Measurements from ENCODE around the gene SYNPR.

SYNPR gene

DNA sequence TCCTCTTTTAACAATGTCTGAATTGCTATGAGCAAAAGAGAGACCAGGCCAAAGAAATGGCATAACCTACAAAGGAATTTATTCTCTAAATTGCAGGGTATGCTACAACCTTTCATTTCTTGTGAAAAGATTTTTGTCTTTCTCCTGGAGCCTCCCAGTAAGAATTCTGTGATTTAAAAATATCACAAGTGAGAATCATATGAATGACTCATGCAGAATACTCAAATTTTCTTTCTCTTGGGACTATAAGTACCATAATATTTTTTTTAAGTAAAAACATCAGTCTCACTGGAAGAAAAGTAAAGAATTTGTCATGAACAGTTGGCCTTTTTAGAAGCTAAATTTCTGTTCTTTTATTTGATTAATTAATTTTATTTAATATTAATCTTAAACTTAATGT is 26.3 kb downstream of the SYNPR start:
- no peak for DNase-seq (ENCODE audit: low read depth, low spot score)

DNA sequence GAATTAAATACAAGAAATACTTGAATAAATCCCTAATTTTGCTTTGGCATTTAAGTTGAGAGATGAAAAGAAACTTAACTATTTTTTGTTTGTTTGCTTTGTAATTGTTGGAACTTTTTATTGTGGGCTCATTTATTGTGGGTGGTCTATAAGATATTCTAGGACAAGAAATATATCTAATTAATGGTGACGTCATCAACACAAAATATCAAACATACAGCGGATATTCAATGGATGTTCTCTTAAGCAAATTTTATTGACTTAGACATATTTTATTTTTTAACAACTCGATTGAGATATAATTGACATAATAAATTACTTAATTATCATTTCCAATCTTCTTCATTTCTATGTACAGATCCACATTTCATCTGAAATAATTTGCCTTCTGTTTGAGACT is 30.0 kb downstream of the SYNPR start:
- no peak for DNase-seq (ENCODE audit: low read depth, low spot score)

DNA sequence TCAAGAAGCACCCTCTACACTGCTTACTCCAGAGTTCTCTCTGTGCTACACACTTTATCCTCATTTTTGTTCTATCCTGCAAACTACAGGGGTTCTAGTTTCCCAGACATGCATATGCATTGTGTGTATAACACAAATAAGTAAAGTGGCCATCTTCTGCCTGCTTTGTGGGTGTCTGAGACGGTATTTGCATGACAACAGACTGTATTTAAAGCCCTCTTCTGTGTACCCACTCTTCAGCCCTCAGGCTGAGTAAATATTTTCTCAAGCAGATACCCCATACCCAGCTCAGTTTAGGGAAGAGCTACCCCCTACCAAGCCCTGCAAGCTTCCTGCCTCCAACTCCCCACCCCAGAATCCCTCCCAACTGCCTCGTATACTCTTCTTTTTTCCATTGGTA is 31.7 kb downstream of the SYNPR start:
- DNase-seq (ENCODE audit: low read depth, low spot score) = no peak

DNA sequence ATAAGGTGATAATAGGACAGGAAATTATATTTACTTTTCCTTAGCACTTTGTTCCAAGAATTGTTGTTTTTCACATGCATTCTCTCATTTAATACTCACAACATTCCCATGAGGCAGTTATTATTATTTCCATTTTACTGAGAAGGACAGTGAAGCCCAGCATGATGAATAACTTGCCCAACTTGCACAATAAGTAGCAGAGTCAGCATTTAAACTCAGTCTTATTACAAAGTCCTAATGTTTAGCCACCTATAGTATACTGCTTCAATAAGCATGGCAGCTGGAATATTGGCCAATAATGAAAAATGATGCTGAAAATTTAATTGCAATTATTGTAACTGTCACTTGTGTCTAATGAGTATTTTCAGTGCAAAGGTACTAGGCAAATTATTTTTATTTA is 45.7 kb downstream of the SYNPR start:
- DNase-seq (ENCODE audit: low read depth, low spot score) = no peak

DNA sequence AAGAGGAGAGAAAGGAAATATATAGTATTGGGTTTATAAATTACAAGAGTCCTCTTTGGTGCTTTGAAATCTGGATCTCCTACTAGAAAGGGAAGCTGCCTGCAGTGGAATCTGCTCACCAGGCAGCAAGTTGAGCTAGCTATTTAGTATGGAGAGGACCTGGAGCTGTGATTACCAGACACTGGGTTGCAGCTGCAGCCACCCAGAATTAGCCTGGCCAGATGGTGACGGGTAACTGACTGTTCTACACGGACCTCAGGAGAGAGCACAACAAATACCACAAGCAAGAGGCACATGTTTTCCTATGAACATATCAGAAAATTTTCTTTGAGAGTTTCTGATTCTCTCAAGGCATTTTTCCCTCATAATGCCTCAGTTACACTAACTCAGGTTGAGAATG is 46.5 kb downstream of the SYNPR start:
- DNase-seq (ENCODE audit: low read depth, low spot score) = no peak

DNA sequence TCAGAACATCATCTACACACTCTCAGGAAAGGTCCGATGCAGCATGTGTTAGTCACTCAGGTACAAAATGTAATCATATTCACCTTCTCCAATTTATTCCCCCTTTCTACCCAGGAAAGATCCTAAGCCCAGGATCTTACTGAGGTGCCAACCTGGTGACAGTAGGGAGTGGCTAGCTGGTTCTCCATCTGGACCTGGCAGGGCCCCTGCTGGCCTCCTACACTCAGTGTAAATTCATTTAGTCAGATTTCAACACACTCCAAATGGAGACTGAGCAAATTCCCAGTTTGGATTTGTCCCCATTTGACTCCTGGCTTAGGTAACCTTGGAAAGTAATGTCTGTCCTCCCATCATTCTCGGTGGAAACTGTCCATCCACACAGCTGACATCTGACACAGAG is 47.3 kb downstream of the SYNPR start:
- DNase-seq (ENCODE audit: low read depth, low spot score) = no peak

DNA sequence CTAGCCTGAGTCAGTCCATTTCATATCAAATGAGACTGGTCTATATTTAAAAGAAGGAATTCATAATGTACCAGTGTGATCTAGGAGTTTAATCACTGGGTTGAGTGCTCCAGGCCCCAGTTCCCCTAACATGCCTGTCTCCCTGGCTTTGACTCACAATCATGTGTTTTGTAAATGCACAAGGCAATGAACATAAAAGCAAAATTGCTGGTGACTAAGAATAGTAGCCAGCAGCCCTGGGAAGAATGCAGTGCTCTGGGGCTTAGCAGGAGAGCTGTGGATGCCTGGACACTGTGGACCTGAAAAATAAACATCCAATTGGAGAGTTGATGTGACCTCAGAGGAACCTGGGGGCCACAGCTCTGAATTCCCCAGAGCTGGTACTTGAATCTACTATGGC is 50.3 kb downstream of the SYNPR start:
- no peak for DNase-seq (ENCODE audit: low read depth, low spot score)

DNA sequence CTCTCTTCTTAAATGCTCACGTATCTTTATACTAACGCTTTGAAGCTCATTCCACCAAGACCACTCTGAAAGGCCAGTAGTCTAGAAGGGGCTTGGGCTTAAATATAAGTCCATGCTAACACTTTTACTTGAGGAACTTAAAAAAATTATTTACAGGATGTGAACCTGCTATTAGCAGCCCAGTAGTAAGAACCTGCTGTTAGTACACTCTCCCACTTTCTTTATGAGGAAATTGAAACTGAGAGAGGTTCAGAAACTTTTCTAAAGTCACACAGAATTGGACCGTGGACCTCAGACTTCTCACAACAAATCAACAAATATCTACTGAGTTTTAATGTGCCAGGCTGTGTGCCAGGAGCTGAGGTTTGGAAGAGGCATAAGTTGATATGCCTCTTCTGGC is 53.4 kb downstream of the SYNPR start:
- no peak for DNase-seq (ENCODE audit: low read depth, low spot score)

DNA sequence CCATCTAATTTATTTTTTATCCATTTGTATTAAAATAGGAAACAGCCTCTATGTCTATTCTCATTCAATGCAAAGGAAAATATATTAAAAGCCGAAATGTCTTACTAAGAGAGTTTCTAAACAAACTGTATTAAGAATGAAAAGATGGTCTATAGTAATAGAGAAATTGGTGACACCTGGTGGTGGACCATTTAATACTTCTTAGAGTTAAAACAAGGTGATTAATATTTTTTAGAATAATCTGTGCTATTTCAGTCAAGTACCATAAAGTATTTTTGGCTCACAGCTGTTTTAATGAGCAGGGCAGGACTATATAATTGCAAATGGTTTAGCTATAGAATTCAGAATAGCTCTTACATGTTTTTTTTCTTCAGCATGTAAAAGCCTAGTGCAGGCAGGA is 55.7 kb downstream of the SYNPR start:
- DNase-seq (ENCODE audit: low read depth, low spot score) = no peak

DNA sequence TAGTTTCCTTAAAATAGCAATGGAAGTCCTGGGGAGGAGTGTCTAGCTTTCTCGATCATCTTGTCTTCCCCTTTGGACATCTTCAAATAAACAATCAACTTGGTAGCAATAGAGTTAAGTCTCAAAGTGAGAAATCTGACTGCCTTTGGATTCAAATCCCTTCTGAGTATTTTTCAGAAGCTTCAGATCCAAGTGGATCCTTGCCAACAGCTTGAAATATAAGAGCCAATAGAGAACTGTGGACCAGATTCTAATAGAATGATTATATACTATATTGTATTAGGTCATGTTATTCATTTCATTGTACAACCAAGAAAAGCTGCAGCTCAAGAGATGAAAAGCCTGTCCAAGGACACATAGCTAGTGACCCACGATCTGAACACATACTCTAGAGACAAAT is 60.2 kb downstream of the SYNPR start:
- DNase-seq (ENCODE audit: low read depth, low spot score) = no peak

DNA sequence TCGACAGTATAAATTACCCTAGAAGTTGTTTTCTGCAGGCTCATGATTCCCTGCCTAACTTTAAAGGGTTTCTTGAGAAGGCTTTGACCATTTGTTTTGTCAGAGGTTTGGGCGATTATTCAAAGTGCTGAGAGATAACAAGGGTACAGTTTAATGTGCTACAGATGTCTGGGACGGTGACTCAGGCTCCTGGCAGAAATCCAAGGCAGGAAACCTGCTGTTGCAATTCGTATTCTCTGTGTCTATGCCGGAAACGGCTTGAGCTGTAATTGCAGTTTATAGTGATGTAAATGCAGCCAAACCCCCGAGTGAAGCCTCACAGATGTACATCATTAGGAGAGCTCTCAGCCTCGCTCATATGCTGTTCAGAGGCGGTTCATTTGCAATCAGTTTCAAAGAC is 65.6 kb downstream of the SYNPR start:
- peak; percentile 83 for DNase-seq (ENCODE audit: low read depth, low spot score)

DNA sequence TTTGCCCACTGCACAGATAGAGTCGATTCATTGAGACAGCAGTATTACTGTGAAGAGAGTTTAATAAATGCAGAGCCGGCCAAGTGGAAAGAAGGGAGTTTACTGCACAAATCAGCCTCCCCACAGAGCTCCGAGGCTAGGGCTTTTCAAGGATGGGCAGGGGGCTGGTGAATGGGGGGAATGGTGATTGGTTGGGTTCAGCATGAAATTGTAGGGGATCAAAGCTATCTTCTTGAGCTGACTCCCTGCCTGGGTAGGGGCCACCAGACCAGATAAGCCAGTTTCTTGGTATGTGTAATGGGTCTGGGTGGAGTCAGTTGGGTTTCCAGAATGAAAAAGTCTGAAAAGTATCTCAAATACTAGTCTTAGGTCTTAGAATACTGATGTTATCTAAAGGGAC is 66.6 kb downstream of the SYNPR start:
- DNase-seq (ENCODE audit: low read depth, low spot score) = no peak

DNA sequence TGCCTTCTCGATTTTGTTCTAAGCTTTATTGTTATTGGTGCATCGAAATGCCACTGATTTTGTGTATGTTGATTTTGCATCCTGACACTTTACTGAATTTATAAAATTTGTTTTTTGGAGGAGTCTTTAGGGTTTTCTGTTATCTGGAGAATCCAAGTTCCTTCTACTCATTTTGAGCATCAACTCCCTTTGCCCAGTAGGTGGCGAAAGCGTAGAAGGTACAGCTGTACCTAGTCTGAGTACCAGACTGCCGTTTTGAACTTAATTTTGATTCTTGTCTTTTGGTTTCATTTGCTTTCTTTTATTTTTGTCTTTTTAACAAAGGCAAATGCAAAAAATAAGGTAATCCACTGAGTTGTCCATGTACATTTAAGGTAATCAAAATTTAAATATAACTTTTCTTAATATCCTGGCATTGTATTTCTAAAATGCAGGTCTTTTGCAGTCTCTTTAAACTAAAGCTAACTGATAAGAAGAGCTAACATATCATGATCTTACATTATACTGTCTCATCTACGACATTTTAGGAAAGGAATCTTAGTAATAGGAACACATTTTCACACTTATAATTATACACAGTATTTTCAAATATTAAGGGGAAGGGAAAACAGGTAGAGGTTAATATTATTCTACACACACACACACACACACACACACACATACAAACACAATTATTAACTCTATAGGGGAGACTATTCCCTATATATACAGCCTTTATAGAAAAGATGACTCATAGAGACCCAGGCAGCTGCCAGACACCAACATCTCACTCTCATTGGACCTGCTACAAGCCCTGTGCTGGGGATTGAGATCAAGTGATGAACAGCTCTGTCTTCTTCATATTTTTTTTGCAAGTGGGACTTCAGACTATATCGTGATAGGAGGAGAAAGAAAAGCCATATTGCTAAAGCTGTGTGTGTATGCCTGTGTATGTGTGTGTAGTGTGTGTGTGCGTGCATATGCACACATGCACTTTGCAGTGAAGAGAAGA is 71.8 kb downstream of the SYNPR start:
- peak; percentile 51 for DNase-seq (ENCODE audit: low read depth, low spot score)

DNA sequence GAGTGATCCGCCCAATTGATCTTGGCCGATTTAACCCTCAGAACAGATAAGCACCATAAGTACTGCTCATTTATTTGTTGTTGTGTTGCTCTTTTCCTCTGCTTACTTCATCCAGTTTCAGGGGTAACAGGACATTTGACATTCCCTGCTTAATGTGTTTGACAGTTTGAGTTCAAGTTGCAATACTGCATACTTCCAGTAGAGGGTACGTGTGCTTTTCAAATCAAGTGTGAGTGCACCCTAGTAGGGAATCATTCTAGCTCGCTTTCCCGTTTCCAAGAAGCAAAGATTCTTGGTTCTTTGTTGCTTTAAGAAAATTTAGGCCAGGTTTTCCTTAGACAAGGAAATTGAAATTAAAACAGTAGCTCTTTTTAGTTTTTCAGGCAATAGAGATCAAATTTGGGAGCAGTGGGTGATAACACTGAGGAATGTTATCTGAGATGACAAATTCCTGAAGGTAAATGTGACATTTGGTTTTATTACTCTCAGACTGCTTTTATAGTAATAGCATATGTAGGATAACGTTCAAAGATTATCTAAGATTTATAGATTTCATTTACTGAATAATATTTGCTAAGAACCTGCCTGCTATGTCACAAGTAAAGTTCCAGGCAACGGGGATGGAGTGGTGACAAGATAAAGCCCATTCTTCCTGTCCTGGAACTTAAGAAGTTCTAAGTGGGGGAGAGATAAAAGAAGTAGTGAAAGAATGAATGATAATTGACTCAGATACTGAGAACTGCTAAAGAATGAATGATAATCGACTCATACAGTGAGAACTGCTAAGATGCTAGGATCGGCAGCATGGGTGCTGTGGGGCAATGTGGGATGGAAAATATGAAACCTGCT is 73.3 kb downstream of the SYNPR start:
- peak; percentile 18 for DNase-seq (ENCODE audit: low read depth, low spot score)

DNA sequence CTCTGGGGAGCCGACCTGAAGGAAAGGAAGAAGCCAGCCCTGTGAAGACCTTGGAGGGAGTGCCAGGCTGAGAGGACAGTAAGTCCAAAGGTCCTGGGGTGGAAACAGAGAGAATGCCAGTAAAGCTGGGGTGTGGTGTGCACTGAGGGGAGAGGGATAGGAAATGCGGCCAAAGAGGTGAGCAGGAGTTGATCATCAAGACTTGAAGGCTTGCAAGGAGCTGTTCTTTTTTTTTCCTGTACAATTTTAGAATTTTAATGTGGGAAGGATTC is 73.8 kb downstream of the SYNPR start:
- DNase-seq (ENCODE audit: low read depth, low spot score) = no peak

DNA sequence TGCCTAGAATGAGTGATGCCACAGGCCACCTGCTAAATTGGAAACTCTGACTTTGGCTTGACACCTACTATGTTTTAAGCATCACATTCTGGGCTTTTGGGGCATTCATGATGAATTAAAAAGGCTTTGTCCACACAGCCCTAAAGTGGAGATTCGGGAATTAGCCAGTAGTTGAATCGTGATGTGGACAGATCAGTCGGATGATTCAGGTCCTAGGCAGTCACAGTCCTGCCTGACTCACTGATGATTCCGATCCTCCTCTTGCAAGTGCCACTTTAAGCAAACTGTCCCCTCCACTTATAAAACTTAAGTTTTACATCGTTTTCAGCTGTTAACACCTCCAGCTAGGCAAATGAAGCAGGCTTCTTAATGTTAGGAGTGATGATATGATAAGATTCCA is 75.3 kb downstream of the SYNPR start:
- no peak for DNase-seq (ENCODE audit: low read depth, low spot score)

DNA sequence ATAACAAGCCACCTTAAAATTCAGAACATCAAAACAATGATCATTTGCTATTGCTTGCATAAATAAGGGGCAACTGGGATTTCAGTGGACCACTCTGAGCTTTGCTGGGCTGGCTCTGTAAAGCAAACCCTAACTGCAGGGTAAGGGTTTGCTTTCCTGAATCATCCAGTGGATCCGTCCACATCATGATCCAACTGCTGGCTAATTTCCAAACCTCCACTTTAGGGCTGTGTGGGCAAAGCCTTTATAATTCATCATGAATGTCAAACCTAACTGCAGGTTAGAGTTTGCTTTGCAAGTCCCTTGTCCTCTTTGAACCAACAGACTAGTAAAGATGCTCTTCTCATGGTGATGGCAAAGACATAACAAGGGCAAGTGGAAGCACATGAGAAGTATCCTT is 76.1 kb downstream of the SYNPR start:
- DNase-seq (ENCODE audit: low read depth, low spot score) = no peak

DNA sequence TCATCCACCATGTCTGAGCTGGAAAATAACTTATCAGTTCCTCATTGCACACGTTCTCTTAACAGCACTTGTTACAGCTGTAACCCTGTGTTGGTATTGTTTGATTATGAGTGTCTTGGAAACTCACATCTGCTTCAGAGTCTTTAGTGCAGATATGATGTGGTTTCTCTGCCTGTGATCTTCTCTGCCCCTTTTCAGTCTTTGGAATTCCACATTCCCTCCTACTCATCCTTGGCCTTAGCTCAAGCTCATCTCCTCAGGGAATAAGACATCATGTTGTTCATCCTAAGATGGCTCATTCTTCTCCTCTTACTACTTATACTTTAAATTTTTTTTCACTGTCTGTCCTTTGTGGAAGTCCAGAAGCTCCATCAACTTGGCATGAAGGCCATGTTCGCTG is 77.7 kb downstream of the SYNPR start:
- no peak for DNase-seq (ENCODE audit: low read depth, low spot score)

DNA sequence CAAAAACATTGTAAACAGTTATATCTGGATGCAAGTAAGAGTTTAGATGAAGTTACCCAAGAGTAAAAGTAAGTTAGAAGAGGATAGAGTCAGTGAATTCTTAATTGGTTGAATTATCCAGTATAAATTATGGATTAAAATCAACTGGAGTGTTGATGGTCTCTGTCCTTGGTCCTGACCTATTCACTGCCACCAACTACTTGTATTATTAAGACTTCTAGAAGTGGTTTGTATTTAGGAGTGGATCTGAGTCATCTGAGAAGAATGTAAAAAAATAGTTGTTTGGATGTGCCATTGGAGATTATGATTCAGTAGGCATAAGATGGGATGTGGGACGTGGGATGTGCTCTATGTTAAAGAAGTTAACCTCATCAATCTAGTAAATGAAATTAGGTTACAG is 86.4 kb downstream of the SYNPR start:
- DNase-seq (ENCODE audit: low read depth, low spot score) = no peak

DNA sequence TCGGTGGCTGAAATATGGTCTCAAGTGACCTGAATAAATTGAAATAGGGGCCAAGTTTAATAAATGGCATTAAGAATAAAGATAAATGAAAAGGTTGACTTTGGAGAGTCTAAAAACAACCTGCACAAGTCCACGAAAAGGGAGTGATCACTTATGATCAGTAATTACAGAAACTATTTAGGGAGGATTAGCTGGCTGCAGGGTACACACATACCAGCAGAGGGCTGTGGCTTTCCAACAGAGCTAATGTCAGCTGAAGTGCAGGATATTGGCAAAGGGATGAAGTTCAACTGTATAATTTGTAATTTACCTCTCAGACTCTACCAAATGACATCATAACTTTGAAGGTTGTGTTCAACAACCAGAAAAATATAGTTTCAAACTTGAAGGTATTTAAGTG is 86.8 kb downstream of the SYNPR start:
- DNase-seq (ENCODE audit: low read depth, low spot score) = no peak

DNA sequence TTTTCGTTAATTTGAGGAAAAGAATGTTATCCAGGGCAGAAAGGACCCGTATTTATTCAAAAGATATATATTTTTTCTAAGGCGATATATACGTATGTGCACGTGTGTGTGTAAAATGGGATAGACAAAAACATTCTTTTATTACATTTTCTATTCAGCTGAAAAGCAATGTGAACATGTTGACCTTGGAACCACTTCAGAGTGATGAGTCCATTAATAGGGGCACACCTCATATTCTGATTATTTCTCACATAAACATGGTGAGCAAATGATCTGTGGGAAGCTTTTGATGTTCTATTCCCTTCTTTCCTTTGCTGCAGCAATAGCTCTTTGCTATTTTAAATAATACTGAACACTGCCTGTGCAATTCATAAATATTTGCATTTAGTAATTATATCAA is 87.6 kb downstream of the SYNPR start:
- DNase-seq (ENCODE audit: low read depth, low spot score) = no peak

DNA sequence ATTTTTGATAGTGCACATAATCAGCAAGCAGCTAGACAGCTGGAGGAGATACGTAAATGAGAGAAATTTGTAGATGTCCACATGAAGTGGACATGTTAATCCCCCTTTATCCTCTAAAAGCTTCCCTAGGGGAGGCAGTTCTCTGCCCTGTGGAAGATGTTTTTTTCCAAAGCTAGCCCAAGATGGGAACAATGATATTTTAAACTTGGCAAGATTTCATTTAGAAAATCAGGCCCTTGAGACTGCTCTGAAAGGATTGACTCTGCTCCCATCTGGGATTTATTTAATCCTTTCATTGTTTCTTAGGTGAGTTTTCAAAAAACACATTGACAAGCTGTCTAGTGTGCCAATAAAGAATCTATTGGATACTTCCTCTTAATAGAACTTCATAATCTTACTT is 92.0 kb downstream of the SYNPR start:
- no peak for DNase-seq (ENCODE audit: low read depth, low spot score)

DNA sequence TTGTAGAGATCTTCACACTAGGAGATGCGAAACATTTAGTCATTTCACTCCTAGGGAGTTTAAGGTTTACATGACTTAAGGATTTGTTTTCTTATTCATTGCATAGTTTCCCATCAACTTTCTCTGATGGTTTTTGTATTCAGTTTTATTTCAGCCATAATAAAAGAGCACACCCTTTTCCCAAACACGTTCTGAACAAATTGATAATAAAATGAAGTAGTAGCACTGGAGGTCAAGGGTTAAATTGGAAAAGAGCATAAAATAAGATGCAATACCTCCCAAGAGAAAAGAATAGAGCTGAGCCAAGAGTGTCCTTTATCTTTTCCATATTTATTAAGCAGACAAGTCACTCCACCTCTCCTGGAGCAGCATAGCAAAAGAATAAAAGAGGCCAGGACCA is 104.9 kb downstream of the SYNPR start:
- DNase-seq (ENCODE audit: low read depth, low spot score) = no peak

All from smooth muscle cell of the brain vasculature (primary cell).